ENCODE results near the gene ZBTB3. TPM values are rescaled to one million over a fixed set of nuclear protein-coding genes. Genes with fewer than 3 reads are reported as not detected.

Gene ZBTB3
- total RNA-seq, 1 experiment from 2014 or later = 9.7 TPM

DNA sequence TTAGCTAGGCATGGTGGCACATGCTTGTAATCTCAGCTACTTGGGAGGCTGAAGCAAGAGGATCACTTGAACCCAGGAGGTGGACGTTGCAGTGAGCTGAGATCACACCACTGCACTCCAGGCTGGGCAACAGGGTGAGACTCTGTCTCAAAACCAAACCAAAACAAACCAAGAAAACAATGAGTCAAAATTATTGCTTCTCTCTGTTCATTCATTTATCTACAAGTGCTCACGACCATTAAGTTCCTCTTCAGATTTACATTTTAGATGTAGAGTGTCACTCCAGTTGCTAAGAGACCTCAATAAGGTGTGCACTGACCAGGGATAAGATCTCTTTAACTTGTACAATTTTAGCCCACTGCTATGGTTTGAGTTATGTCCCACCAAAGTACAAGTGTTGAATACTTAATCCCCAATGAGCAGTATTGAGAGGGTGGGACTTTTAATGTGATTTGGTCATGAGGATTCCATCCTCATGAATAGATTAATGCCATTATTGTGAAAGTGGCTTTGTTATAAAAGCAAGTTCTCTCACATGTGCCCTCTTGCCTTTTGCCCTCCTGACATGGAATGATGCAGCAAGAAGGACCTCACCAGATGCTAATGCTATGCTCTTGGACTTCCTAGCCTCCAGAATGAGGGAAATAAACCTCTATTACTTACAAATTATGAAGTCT is 34.5 kb downstream of the ZBTB3 start:
- TF ChIP-seq, protein P1, sequence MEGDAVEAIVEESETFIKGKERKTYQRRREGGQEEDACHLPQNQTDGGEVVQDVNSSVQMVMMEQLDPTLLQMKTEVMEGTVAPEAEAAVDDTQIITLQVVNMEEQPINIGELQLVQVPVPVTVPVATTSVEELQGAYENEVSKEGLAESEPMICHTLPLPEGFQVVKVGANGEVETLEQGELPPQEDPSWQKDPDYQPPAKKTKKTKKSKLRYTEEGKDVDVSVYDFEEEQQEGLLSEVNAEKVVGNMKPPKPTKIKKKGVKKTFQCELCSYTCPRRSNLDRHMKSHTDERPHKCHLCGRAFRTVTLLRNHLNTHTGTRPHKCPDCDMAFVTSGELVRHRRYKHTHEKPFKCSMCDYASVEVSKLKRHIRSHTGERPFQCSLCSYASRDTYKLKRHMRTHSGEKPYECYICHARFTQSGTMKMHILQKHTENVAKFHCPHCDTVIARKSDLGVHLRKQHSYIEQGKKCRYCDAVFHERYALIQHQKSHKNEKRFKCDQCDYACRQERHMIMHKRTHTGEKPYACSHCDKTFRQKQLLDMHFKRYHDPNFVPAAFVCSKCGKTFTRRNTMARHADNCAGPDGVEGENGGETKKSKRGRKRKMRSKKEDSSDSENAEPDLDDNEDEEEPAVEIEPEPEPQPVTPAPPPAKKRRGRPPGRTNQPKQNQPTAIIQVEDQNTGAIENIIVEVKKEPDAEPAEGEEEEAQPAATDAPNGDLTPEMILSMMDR (IDR thresholded peaks at IDR 0.05; ENCODE audit: unreplicated experiment) = no peak
- Mint-ChIP-seq H3K27ac (ENCODE audit: unreplicated experiment) (no peak overlapping the region), H3K9me3 (ENCODE audit: low read depth, unreplicated experiment) (no peaks in the 10 kb centered on the region), H3K36me3 (ENCODE audit: insufficient read depth, unreplicated experiment) (peaks cover 95% of the 10 kb centered on the region), H3K4me3 (ENCODE audit: low read depth, unreplicated experiment) (no peak overlapping the region), H3K27me3 (ENCODE audit: unreplicated experiment) (no peaks in the 10 kb centered on the region), H3K4me1 (ENCODE audit: low read depth, unreplicated experiment) (peaks cover 31% of the 10 kb centered on the region)
- CTCF ChIA-PET = no interaction called here
- no peak for DNase-seq
- no TSS peak for BruUV-seq (replicated peaks)
- intact Hi-C loops (cut with micrococcal nuclease; ENCODE audit: unreplicated experiment) = no loop called here

GRCh38 chr11:62716816-62717215 is 37.1 kb downstream of the ZBTB3 start:
- H3K36me3 Mint-ChIP-seq (ENCODE audit: insufficient read depth, unreplicated experiment) = peaks cover 95% of the 10 kb centered on the region
- no peaks in the 10 kb centered on the region for H3K9me3 Mint-ChIP-seq (ENCODE audit: low read depth, unreplicated experiment)
- DNase-seq = no peak
- CTCF ChIA-PET = no interaction called here
- intact Hi-C loops (cut with micrococcal nuclease; ENCODE audit: unreplicated experiment) = no loop called here
- no peaks in the 10 kb centered on the region for H3K27me3 Mint-ChIP-seq (ENCODE audit: unreplicated experiment)
- no peak overlapping the region for H3K27ac Mint-ChIP-seq (ENCODE audit: unreplicated experiment)
- H3K4me1 Mint-ChIP-seq (ENCODE audit: low read depth, unreplicated experiment) = peaks cover 44% of the 10 kb centered on the region
- no peak overlapping the region for H3K4me3 Mint-ChIP-seq (ENCODE audit: low read depth, unreplicated experiment)
- TF ChIP-seq, protein P1 (IDR thresholded peaks at IDR 0.05; ENCODE audit: unreplicated experiment) = no peak
- BruUV-seq (replicated peaks) = no TSS peak

GRCh38 chr11:62716206-62716605 is 37.8 kb downstream of the ZBTB3 start:
- TF ChIP-seq, protein P1 (IDR thresholded peaks at IDR 0.05; ENCODE audit: unreplicated experiment) = no peak
- Mint-ChIP-seq H3K27ac (ENCODE audit: unreplicated experiment) (no peak overlapping the region), H3K9me3 (ENCODE audit: low read depth, unreplicated experiment) (no peaks in the 10 kb centered on the region), H3K27me3 (ENCODE audit: unreplicated experiment) (no peaks in the 10 kb centered on the region), H3K36me3 (ENCODE audit: insufficient read depth, unreplicated experiment) (peaks cover 95% of the 10 kb centered on the region), H3K4me3 (ENCODE audit: low read depth, unreplicated experiment) (no peak overlapping the region), H3K4me1 (ENCODE audit: low read depth, unreplicated experiment) (peaks cover 44% of the 10 kb centered on the region)
- no TSS peak for BruUV-seq (replicated peaks)
- intact Hi-C loops (cut with micrococcal nuclease; ENCODE audit: unreplicated experiment) = no loop called here
- CTCF ChIA-PET = interaction anchor here (1.3 kb wide), 1 partner anchor 11 kb away, joined by 3 read pairs; the partner anchor contains the start of gene HNRNPUL2
- DNase-seq = no peak

GRCh38 chr11:62715150-62716130 is 38.5 kb downstream of the ZBTB3 start:
- no TSS peak for BruUV-seq (replicated peaks)
- TF ChIP-seq, protein P1 (IDR thresholded peaks at IDR 0.05; ENCODE audit: unreplicated experiment) = no peak
- Mint-ChIP-seq H3K36me3 (ENCODE audit: insufficient read depth, unreplicated experiment) (peaks cover 98% of the 10 kb centered on the region), H3K4me3 (ENCODE audit: low read depth, unreplicated experiment) (no peak overlapping the region), H3K4me1 (ENCODE audit: low read depth, unreplicated experiment) (peaks cover 44% of the 10 kb centered on the region), H3K9me3 (ENCODE audit: low read depth, unreplicated experiment) (no peaks in the 10 kb centered on the region), H3K27me3 (ENCODE audit: unreplicated experiment) (no peaks in the 10 kb centered on the region), H3K27ac (ENCODE audit: unreplicated experiment) (no peak overlapping the region)
- no peak for DNase-seq
- CTCF ChIA-PET = interaction anchor here (1.3 kb wide), 1 partner anchor 12 kb away, joined by 3 read pairs; the partner anchor contains the start of gene HNRNPUL2
- intact Hi-C loops (cut with micrococcal nuclease; ENCODE audit: unreplicated experiment) = no loop called here
